ENCODE results near the gene KLHL42.

The KLHL42 gene

GRCh38 chr12:27851311-27851710, 71.3 kb downstream of the KLHL42 start:
- Mint-ChIP-seq H3K4me1 (no peaks in the 10 kb centered on the region), H3K27me3 (peaks cover 12% of the 10 kb centered on the region), H3K36me3 (no peaks in the 10 kb centered on the region), H3K27ac (no peak overlapping the region), H3K4me3 (no peak overlapping the region), H3K9me3 (peaks cover 9% of the 10 kb centered on the region)
- no peak for ATAC-seq

GRCh38 chr12:27852117-27852516, 72.1 kb downstream of the KLHL42 start:
- Mint-ChIP-seq H3K27me3 (peaks cover 12% of the 10 kb centered on the region), H3K36me3 (no peaks in the 10 kb centered on the region), H3K4me3 (no peak overlapping the region), H3K27ac (no peak overlapping the region), H3K9me3 (peaks cover 9% of the 10 kb centered on the region), H3K4me1 (no peaks in the 10 kb centered on the region)
- no peak for ATAC-seq
